Activated naive CD4-positive, alpha-beta T cell treated with anti-CD3 and anti-CD28 coated beads, Interleukin-2, amount 10 ng/mL, durations not matched to agents 5 hours and 36 hours (primary cell): ENCODE results near the gene RIMS3. TPM values are rescaled to one million over a fixed set of nuclear protein-coding genes. Genes with fewer than 3 reads are reported as not detected.

Source experiments
- total RNA-seq, 2 experiments: library from RNA; stranded (reverse); gene quantifications; one replicate each; pipeline ENCODE4 v1.2.3, GENCODE V29; 2021

RIMS3 gene
- 1 to 10 TPM; 3.2 to 3.9 TPM for total RNA-seq

DNA sequence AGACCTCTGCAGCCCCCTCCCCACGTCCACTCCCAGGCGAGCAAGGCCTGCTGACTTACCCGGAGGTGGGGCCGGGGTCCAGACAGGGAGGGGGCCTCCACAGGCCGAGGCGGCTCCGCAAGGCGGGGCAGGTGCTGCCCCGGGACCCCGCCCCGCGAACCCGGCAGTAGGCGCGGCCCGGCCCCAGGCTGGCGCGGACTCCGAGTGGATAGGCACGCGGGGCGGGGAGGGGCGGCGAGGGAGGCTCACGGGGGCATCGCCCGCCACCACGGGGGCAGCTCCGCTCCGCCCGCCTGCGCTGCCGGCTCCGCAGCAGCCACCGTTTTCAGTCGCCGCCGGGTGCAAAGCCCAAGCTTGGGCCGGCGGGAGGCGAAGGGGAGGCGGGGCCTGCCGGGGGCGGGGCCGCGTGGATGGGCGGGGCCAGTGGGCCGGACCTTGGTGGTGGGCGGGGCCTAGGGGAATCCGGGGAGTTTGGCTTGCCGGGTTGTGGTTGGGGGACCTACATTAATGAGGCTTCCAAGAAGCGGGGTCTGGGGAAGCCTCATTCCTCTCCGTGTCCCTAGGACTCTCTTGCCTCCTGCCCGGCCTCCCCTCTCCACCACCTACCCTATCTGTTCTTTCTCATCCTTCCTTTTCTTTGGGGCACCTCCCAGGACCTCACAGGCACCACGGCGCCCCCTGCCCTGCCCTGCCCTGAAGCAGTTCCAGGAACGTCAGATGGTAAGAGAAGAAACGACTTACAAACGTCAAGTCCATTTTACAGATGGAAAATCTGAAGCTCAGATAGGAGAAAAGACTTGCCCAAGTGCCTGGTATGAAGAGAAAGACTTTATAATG lies at the start of gene RIMS3:
RIMS3 (minus strand) TSS at position 348 of the 837 bp plus-strand sequence. CDS start 23,757 bp downstream, outside the sequence.

DNA sequence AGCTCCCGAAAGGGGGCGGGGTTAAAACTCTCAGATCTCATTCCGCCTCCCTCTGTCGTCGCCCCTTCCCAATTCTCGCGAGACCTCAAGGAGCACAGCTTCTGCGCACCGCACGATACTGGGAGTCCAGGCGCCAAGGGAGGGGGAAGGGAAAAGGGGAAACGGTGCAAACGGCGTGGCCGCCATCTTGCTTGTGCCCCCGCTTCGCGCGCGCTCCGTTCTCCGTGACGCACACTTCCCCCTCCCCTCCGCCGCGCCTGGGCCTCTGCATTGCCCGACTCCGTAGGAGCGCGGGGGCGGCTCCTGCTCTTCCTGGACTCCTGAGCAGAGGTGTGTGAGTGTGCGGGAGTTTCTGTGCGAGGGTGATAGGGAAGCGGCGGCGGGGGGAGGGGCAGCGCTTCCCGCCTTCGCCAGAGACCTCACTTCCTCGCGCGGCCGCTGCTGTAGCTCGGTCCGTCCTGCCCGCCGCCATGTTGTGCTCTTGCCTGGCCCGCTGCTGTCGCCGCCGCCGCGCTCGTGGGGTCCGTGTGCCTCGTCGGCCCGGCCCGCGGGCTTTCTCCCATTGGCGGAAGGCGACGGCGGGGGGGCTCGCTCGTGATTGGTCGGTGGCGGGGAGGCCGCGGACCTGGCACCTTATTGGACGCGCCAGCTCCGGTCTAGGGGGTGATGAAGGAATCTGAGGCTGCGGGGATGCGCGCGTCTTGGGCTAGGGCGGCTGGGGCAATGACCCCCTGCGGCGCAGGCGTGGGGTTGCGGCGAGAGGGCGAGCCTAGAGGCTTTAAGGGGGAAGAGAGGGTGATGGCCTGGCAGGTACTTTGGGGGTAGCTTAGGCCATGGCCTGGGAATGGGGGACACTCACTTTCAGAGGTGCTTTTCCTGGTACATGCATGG lies 26.3 kb upstream of the RIMS3 start, which contains the start of gene NFYC:
NFYC (plus strand) TSS at position 167 of the 891 bp plus-strand sequence. CDS start 47,140 bp downstream, outside the sequence.

Other genes with a start within 250 kb of the RIMS3 start
- gene ZFP69B, start 215.2 kb downstream of the RIMS3 start, total RNA-seq, result 1 to 10 TPM; 4.4 to 4.6 TPM
- gene ZFP69, start 188.4 kb downstream of the RIMS3 start, total RNA-seq, result 1 to 10 TPM; 3.4 to 3.6 TPM
- gene EXO5, start 156.9 kb downstream of the RIMS3 start, total RNA-seq, result 10 to 100 TPM; 13.1 to 15.3 TPM
- gene ZNF684, start 134.0 kb downstream of the RIMS3 start, total RNA-seq, result 1 to 10 TPM; 3.9 to 4.1 TPM
- 10 to 100 TPM; 66.3 to 77.2 TPM for gene NFYC, start 26.0 kb upstream of the RIMS3 start, total RNA-seq
- under 1 TPM; 0.43 to 0.53 TPM for gene KCNQ4, start 118.1 kb upstream of the RIMS3 start, total RNA-seq
- 10 to 100 TPM; 12.4 to 13.5 TPM for gene CITED4, start 196.7 kb upstream of the RIMS3 start, total RNA-seq